ENCODE measurements around the gene VWA5B1.

DNA sequence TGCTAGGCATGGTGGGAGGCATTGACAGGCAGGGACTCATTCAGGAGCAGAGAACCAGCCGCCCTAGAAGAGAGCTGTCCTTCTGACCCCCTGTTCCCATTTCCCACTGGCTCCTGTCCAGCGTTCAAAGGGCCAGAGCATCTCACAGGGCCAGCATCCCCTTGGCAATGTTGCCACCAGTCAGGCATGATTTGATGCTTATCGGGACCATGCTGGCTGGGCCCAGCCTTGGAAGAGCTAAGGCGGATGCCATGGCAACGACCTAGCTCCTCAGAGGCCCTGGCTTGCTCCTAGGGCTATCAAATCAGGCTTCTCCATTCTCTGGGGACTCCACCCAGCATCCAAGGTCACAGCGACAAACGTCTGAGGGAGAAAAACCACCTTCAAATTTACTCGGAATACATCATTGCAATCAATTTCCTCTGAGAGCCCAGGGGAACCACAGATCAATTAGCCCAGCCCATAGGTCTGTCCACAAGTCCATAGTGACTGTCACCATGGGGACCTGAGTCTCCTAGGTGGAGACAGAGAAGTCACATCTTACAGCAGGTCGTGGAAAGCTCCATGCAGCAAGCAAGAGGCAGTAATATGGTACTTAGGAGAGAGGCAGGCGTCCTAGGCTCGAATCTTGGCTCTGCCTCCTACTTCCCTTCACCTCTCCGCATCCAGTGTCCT is 14.1 kb upstream of the VWA5B1 start:
- no peak for TF ChIP-seq POLR2A (IDR thresholded peaks at IDR 0.05)
- TF ChIP-seq, protein P1, sequence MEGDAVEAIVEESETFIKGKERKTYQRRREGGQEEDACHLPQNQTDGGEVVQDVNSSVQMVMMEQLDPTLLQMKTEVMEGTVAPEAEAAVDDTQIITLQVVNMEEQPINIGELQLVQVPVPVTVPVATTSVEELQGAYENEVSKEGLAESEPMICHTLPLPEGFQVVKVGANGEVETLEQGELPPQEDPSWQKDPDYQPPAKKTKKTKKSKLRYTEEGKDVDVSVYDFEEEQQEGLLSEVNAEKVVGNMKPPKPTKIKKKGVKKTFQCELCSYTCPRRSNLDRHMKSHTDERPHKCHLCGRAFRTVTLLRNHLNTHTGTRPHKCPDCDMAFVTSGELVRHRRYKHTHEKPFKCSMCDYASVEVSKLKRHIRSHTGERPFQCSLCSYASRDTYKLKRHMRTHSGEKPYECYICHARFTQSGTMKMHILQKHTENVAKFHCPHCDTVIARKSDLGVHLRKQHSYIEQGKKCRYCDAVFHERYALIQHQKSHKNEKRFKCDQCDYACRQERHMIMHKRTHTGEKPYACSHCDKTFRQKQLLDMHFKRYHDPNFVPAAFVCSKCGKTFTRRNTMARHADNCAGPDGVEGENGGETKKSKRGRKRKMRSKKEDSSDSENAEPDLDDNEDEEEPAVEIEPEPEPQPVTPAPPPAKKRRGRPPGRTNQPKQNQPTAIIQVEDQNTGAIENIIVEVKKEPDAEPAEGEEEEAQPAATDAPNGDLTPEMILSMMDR (IDR thresholded peaks at IDR 0.05), result no peak
